CD4-positive, alpha-beta T cell treated with Interleukin-4 for 4 hours (primary cell): ENCODE results near the gene NUDT3.
"Not testable (repeated sequence)": the region's sequence is repeated elsewhere in the genome, so short reads cannot be mapped to it uniquely, and the experiment has no call there.

Experiments used
- DNase-seq: peaks from one replicate; pipeline ENCODE4 v3.0.0-alpha.2; 2020

The NUDT3 gene

DNA sequence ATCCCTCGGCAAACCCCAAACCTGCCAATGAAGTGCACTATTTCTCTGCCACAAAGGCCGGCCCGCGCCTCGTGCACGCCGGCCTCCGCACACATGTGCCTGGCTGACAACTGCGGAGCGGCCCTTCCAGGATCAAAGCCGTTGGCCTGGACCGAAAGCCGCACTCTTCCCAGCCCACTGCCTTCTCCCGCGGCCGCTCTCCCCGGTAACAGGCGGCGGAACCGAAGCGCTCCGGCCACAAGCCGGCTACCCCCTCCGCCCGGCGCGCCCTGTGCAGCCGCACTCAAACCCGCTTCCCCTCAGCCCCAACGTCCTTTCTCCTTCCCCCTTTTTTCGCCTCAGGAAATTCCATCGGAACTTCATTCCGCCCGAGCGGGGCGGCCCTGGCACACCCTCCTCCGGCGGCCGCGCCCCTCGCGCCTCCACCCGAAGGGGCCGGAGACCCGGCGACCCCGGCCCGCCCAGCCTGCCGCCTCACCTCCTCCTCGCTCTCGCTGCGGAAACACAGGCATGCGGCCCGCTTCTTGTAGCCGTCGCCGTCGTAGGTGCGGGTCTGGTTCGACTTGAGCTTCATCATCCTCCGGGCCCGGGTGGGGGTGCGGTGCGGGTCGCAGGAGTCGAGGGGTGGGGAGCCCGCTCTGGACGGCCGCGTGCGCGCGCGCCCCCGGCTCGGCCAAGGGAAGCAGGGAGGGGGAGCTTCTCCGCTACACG is 528 bp downstream of the NUDT3 start:
- peak; percentile 45 for DNase-seq

DNA sequence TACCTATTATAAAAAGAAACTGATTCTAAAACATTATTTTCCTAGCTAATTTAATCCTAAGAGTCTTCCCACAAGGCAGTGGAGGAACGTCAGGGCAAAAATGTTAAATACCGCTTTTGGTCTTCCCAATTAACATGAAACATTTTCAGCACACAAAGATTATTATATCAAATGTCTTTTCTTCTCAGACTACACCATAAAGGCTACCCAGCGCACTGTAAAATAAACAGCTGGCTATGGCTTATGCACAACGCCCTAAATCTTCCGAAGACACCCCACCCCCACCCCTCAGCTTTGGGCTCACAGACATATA is 1.0 kb downstream of the NUDT3 start:
- DNase-seq = no peak

DNA sequence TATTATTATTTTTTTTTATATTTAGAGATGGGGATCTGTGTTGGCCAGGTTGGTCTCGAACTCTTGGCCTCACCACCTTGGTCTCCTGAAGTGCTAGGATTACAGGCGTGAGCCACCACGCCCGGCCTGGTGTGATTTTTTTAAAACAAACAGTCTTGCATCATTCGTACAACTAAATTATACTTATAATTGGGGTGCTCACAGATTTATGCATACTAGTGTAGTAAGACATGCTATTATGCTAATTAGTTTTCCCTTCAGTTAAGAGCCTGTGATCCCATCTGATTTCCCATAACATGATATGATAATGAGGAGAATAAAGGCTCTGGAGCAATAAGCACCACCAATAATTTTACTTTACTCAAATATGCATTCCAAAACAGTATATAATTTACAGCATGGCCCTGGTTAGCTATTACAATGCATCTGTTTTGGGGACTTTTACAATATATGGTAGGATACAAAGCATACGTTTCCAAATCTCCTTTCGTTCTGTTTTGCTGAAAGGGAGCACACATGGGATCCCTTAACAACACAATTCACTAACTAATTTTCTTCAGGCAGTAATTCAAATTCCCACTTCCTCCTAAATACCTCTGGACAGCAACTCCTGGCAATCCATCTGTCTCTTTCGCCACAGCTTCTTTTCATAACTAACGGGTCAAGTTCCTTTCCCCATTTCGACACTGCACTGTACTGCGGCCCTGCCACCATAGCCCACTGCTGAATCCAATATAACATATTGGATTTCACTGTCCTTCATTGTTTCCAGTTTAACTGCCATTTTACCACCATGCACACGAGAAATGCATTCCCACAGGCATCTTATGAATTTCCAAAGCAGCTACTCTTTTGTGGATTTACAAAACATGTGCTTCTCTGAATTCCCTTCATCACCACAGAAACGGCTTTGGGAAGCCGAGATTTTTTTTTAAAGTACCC is 1.7 kb downstream of the NUDT3 start:
- DNase-seq = no peak

DNA sequence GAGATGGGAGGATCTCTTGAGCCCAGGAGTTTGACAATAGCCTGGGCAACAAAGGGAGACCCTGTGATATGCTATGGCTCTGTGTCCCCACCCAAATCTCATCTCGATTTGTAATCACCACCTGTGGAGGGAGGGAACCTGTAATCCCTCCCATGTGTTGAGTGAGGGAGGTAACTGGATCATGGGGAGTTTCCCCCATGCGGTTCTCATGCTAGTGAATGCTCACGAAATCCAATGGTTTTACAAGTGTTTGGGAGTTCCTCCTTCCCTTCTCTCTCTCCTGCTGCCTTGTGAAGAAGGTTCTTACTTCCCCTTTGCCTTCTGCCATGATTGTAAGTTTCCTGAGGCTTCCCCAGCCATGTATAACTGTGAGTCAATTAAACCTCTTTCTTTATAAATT is 3.4 kb downstream of the NUDT3 start:
- no peak for DNase-seq

DNA sequence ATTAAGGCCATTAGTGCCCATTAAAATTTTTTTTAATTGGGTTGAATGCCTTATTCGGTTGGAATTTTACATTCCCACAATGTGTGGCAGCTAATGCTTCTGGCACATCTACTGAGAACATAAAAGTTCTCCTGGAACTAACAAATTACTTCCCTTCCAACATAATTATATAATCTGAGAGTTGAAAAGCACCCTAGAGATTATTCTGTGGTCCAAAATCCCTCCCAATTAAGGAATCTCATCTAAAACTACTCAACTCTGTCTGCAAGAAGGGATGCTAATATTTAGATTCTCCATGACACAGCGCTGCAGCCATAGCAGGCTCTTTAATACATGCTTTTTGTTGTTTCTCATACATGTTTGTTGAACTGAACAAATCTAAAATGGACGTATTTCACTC is 4.0 kb downstream of the NUDT3 start:
- DNase-seq = no peak

DNA sequence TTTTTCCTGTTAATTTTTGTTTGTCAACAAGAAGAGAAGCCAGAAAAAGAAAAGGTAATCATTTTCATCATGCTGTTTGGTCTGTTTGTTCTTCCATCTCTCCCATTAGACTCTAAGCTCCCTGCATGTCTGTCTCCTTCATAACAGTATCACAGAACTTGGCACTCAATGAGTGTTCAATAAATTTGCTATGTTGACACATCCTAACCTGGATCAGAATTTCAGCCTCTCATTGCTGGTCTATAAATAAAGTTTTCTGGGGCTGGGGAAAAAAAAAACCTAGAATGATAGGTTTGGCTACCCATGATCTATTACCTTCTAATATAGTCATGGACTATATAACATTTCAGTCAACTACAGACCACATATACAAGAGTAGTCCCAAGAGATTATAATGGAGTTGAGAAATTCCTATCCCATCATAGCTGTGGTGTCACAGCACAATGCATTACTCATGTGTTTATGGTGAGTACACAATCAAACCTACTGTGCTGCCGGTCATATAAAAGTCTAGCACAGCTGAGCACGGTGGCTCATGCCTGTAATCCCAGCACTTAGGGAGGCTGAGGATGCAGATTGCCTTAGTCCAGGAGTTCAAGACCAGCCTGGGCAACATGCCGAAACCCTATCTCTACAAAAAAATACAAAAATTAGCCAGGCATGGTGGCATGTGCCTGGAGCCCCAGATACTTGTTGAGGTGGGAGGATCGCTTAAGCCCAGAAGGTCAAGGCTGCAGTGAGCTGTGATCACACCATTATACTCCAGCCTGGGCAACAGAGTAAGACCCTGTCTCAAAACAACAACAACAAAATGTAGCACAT is 5.9 kb downstream of the NUDT3 start:
- no peak for DNase-seq

DNA sequence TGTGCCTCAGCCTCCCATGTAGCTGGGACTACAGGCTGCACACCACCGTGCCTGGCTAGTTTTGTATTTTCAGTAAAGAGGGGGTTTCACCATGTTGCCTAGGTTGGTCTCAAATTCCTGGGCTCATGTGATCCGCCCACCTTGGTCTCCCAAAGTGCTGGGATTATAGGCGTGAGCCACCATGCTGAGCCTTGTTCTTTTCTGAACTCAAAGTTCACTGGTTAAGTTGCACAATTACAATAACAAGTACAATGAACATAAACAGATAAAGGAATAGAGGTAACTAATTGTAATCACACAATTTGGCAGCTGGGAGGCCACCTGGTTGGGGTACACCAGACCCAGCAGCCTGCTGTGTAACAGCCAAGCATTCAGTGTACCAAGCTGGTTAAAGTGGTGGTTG is 6.7 kb downstream of the NUDT3 start:
- no peak for DNase-seq

DNA sequence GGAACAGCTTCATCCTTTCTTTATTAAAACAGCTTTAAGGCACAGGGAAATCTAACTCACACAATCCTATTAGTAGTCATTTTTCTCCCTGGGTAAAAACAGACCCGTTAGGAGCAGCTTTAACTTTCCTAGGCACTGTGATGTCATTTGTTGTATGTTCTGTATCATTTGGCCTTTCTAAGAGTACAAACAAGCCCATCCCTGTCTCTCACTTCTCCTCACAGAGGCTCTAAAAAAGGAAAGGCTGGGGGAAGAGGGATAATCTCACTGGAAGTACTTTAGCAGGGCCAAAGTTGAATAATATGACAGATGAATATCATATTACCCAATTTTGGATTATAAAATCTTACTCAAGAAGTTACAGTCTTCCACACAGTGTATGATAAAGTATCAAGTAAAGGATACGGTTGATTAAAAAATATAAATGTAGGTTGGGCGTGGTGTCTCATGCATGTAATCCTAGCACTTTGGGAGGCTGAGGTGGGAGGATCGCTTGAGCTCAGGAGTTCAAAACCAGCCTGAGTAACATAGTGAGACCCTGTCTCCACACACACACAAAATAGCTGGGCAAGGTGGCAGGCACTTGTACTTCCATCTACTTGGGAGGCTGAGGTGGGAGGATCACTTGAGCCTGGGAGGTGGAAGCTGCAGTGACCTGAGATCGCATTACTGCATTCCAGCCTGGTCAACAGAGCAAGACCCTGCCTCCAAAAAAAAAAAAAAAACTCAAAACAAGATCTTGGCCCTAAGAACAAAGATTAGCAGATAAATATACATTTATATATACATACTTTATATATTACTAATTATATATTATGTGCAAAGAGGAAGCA is 7.9 kb downstream of the NUDT3 start:
- no peak for DNase-seq

DNA sequence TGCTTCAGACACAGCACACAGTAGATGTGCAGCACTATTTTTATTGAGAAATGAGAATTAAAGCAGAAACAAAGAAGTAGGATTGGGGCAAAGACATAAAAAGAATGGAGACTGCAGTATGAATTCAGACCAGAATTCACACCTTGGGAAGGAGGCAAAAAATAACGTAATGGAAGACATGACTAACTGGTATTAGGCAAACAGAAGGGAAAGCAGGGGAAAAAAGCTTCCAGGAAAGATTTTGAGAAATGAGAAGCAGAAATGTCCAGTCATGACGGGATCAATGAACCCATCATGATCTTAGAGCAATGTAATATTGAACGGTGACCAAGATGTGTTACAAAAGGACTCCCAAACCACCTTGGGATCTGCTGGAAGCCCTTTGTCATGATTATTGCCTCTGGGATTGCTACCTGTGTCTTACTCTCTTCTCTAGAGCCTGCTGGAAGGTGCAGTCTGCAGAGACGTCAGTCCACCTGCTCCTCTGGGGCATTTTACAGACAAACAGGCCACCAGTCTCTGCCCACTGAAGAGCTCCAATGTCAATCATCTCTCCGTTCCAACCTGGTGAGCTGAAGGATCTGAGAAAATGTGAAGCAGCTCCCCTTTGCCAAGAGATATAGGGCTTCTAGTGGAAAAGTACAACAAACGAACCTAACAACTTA is 8.7 kb downstream of the NUDT3 start:
- DNase-seq = no peak

DNA sequence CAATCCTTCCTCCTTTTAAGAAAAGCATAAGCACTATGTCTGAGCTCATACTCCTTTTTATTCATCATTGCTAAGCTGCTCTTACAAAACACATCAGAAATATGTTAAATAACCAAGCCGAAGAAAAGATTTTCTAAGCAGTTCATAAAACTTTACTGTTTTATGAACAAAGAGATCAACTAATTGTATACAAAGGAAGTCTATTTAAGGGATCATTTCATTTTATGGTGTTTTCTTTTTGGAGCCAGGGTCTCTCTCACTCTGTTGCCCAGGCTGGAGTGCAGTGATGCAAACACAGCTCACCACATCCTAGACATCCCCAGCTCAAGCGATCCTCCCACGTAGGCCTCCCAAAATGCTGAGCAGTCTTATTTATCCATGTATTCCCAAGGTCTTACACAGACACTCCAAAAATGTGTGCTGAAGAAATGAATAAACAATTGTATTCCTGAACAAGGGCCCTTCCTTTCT is 9.3 kb downstream of the NUDT3 start:
- DNase-seq = no peak

DNA sequence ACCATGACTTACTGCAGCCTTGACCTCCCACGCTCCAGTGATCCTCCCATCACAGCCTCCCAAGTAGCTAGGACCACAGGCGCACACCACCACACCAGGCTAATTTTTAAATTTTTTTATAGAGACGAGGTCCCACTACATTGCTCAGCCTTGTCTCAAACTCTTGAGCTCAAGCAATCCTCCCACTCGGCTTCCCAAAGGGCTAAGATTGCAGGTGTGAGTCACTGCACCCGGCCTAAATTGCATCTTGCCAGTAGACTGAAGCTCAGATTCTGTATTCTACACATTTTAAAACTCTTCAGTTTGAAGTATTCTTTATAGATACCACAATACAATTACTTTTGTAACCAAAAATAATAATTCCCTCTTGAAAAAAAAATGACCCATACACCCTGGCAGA is 11.4 kb downstream of the NUDT3 start:
- no peak for DNase-seq

DNA sequence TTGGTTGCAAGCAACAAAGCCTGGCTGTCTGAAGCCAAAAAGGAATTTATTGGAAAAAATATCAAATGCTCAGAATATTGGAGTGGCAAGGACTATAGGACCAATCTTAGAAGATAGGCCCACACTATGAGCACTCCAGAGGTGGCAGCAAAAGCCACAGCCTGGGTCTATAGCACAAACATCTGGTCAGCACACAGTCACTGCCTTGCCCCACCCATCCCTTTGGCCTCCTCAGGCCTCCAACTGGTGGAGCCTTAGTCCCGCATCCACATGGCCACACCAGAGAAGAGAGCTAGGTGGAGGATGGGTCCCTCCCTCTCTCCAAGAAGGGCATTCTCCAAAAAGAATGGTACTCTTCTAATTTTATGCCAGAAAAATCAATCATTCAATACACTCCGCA is 14.0 kb downstream of the NUDT3 start:
- DNase-seq = no peak

DNA sequence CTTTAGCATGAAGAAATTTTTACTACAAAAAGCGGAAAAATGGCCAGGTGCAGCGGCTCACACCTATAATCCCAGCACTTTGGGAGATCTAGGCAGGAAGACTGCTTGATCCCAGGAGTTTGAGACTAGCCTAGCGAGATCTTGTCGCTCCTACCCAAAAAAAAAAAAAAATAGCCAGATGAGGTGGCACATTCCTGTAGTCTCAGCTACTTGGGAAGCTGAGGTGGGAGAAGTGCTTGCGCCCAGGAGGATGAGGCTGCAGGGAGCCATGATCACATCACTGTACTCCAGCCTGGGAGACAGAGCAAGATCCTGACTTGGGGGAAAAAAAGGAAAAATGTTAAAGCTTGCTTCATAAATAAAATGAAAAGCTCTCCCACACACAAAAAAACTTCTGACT is 14.5 kb downstream of the NUDT3 start:
- DNase-seq = no peak

DNA sequence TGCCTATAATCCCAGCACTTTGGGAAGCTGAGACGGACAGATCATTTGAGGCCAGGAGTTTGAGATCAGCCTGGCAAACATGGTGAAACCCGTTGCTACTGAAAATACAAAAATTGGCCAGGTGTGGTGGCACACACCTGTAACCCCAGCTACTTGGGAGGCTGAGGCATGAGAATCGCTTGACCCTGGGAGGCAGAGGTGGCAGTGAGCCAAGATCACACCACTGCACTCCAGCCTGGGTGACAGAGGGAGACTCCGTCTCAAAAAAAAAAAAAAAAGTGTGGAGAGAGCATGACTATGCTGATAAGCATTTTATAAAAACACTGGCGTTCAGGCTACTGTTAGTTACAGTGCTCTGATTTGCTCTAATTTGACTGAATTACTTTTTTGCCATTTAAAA is 14.9 kb downstream of the NUDT3 start:
- not testable (repeated sequence) for DNase-seq

DNA sequence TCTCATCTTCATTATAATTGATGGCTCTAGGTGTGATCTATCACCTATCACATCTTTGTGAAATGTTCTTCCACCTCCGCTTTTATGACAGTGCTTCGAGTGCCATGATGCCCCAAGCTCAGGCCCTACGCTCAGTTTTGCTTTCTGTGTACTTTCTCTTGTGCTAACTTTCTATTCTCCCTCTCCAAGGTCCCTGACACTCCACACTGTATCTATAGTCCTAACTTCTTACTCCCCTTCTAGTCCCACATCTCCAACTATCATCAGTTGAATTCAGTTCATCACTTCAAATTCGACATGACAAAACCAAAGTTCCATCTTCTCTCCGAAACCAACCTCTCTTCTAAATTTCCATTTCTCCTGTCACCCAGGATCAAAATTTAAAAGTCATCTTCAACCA is 16.6 kb downstream of the NUDT3 start:
- DNase-seq = no peak

DNA sequence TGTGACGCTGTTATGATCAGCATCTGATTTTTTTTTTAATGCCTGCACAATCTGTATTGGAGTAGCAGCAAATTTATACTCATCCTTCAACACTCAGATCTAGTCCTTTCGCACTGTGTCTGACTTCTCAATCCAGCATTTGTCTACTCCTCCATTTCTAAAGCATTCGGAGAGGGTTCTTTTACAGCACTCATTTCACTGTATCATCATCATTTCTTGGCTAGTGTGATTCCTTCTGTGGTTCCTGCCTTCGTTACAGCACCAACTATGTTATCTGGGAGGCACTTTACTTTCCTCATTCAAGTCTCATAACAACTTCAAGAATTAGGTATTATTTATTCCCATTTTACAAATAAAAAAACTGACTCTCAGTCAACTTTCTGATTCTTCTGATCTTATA is 18.0 kb downstream of the NUDT3 start:
- DNase-seq = no peak

DNA sequence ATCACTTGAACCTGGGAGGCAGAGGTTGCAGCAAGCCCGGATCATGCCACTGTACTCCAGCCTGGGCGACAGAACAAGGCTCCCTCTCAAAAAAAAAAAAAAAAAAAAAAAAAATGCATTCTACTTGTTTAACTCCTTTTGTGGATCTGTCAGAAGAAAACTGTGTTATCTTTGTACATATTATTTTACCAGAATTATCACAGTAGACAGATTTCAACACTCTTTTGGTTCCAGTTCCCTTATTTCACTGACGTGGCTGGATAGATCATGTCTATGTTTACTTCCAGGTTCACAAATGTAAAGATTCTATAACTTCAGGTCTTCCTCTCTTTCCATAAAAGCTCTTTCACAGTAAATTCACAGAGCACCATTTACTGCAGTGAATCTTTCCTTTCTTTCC is 18.4 kb downstream of the NUDT3 start:
- DNase-seq = no peak

DNA sequence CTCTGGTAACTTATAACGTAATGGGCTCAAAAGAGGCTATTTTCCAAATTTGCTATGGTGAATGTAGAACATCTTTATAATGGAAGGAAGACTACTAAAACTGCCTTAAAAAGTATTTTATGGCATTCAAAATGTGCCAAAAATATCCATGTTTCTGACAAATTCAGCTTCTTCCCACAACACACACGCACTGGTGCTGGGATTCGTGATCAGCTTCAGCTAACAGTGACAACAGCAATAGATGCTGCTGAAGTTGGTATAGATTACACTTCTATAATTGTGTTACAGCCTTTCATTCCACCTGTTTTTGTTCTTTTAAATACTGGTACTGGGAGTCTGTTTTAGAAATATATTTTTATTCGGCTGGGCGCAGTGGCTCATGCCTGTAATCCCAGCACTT is 19.0 kb downstream of the NUDT3 start:
- DNase-seq = no peak

DNA sequence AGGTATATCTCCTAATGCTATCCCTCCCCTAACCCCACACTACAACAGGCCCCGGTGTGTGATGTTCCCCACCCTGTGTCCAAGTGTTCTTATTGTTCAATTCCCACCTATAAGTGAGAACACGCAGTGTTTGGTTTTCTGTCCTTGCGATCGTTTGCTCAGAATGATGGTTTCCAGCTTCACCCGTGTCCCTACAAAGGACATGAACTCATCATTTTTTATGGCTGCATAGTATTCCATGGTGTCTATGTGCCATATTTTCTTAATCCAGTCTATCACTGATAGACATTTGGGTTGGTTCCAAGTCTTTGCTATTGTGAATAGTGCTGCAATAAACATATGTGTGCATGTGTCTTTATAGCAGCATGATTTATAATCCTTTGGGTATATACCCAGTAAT is 20.6 kb downstream of the NUDT3 start:
- DNase-seq = not testable (repeated sequence)

DNA sequence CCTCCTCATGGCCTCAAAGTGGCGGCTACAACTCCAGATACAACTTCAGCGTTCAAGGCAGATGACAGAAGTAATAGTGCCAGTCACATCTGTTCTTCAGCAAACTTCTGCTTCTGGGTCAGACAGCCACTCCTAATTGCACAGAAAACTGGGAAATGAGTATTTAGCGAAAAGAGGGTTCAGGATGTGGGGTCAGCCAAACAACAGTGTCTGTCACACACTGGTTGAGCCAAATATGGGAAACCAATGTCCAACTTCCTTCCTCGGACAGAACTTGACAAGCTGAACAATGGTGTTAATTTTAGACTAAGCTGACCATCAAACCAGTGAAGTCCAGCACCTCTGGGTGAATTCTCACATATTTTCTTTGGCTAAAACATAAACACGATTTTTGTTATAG is 22.1 kb downstream of the NUDT3 start:
- DNase-seq = no peak

DNA sequence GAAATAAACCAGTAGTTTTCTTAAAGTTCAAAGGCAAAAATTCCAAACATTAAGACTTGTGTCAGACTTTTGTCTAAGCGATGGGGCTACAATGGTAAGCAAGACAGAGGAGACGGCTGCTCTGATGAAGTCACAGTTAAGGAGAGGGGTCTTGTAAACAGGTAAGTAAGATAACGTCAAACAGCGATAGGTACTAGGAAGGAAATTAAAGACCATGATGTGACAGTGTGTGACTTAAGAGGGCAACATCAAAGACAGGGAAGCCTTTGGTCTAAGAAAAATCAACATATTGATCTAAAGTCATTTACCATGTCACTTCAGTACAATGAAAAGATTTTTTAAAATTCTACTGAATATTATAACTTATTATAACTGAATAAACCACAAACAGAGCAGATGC is 23.1 kb downstream of the NUDT3 start:
- DNase-seq = no peak

DNA sequence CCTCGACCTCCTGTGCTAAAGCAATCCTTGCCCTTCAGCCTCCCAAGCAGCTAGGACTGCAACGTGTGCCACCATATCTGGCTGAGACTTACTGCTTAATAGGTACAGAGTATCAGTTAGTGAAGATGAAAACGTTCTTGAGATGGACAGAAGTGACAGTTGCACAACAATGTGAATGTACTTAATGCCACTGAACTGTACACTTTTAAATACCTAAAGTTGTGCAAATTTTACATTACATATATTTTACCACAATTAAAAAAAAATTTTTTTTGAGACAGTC is 25.9 kb downstream of the NUDT3 start:
- no peak for DNase-seq
